Fibroblast of pulmonary artery (primary cell): ENCODE measurements around the gene TYMS.

Experiments used
- DNase-seq: peaks from one replicate; pipeline ENCODE4 v3.0.0-alpha.2; 2010; ENCODE audit warnings: low read depth
- H3K4me3 ChIP-seq: replicated peaks from 2 replicates; pipeline ENCODE4 v1.5.1; 2011; ENCODE audit warnings: low read depth, mild to moderate bottlenecking, control low read depth, low read length, moderate library complexity
- CTCF ChIP-seq: IDR thresholded peaks from 2 replicates; pipeline ENCODE4 v1.5.1; 2011; ENCODE audit warnings: mild to moderate bottlenecking, control low read depth, low read length, inconsistent platforms; ENCODE audit errors: missing control alignments

Gene TYMS

DNA sequence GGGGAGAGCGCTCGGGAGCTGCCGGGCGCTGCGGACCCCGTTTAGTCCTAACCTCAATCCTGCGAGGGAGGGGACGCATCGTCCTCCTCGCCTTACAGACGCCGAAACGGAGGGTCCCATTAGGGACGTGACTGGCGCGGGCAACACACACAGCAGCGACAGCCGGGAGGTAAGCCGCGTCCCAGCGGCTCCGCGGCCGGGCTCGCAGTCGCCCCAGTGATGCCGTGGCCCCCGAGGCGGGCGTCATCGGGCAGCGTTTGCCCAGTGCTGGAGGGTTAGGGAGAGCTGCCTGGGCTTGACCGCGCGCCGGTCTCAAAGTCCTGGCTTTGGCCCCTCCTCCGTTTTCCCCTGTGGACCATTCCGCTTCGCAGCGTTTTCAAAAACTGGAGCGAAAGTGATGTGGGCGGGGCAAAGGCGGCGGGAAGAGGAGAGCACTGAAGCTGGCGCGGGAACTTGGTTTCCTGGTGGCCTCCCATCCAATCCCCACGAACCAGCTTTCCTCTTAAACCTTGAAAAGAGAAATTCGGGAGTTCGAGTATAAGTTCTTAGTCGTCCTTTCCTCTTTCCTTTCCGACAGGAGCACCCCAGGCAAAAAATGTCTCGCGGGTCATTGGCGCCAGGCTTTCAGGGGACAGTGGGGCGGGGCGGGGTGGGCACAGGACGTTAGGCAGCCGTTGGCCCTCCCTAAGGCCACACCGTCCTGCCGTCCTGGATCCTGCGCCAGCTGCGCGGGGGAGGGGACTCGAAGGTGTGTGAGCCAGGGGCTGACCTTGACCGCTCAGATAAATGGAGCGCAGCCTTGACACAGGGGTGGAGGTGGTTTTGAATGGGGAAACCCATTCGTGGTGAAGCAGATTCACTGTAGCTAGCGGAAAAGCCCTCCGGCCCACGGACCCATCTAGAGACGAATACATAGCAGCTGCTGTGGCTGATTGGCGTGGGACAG is 821 bp downstream of the TYMS start:
- H3K4me3 ChIP-seq = peak overlapping the region; percentile 87
- DNase-seq = peak; percentile 88
- no peak for TF ChIP-seq CTCF

DNA sequence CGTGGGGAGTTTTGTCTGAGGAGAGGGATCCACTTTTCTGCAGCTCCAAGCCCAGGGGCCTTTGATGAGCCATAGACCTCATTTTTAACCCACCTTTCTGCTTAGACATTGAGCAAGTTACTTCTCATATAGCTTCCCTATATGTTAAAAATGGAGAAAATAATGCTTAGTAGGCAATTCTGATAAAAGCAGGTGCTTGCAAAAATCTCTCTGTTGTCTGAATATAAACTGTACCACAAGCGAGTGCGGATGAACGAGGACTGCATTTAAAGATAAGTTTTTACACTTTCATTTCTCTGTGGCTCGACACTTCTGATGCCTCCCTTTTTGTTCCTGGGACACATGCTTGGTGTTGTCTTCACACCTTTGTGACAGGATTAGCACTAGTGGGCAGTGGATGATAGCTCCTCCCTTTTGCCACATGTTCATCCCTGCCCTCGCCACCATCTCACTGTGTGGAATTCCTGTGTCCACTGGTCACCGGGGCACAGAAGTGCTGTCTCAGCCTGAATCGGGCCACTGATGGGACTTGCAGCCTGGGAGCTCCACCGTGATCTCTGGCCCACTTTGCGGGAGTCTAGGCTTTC is 1.6 kb downstream of the TYMS start:
- DNase-seq = no peak
- peak overlapping the region; percentile 87 for H3K4me3 ChIP-seq
- TF ChIP-seq CTCF = no peak

DNA sequence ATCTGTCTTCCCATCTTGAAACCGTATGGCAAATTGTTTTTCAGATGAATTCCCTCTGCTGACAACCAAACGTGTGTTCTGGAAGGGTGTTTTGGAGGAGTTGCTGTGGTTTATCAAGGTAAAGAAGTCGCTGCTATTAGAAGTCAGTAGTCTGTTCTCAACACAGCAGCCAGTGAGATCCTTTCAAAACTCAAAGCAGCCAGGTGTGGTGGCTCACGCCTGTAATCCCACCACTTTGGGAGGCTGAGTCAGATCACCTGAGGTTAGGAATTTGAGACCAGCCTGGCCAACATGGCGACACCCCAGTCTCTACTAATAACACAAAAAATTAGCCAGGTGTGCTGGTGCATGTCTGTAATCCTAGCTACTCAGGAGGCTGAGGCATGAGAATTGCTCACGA is 2.1 kb downstream of the TYMS start:
- no peak overlapping the region for H3K4me3 ChIP-seq
- no peak for TF ChIP-seq CTCF
- no peak for DNase-seq

- DNase-seq = no peak
- TF ChIP-seq CTCF = no peak
- H3K4me3 ChIP-seq = no peak overlapping the region
Measured at GRCh38 chr18:662197-662596, 4.7 kb downstream of the TYMS start.

DNA sequence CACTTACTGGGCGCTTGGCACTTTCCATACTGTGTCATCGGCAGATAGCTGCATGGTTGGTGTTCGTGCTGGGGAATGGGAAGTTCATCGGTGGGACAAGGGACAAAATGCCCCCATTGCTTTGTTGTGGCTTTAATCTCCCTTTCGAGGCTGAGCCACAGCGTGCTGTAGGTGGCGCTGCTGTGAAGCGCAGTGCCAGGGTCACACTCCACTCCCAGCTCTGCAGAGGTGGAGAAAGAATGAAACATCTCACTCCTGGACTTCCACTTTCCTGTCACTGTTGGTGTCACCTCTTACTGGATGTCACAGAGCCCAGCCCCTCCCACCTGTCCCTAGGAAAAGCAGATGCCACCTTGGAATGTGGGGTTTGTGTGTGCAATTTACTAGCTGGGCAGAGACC is 8.7 kb downstream of the TYMS start:
- DNase-seq = no peak
- TF ChIP-seq CTCF = peak; percentile 18
- H3K4me3 ChIP-seq = no peak overlapping the region

DNA sequence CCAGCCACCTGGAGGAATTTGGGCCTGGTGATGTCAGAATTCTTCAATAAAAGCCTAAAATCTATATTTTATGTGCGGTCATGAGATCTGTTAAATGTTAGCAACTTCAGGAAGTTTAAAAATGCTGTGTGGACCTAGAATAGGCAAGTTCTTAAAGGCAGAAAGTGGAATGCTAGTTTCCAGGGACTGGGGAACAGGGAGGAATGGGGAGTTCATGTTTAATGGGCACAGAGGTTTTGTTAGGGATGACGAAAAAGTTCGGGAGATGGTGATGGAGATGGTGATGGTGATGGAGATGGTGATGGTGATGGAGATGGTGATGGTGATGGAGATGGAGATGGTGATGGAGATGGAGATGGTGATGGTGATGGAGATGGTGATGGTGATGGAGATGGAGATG is 9.2 kb downstream of the TYMS start:
- H3K4me3 ChIP-seq = no peak overlapping the region
- no peak for DNase-seq
- TF ChIP-seq CTCF = no peak
